Measurements from ENCODE around the gene SELENOI. TPM values are rescaled to one million over a fixed set of nuclear protein-coding genes. Genes with fewer than 3 reads are reported as not detected.

Gene SELENOI
- total and polyA plus RNA-seq, 8 donors, result 0.92 to 60.8 (median 4.5) TPM

DNA sequence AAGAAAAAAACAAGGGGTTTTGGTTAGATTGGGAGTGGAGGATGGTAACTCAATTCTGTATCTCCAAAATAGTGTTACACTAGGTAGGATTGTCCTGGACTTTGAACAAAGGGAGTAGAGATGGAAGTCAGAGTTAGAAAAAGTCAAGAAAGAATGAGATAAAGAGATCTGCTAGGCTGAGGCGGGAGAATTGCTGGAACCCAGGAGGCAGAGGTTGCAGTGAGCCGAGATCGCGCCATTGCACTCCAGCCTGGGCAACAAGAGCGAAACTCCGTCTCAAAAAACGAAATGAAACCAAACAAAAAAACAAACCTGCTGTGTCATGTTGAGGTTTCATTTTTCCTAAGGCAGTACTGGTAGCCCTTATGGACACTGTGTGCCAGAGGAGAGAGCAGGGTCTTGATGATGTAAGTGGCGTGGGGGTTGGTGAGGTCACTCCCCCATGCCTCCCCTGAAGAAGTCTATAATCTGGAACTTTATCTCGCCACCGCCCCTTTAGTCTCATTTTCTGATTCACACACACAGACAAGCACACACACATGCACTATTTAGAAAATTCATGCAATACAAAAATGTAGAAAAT lies 66.2 kb downstream of the SELENOI start:
- no peaks in the 10 kb centered on the region for H3K9me3 ChIP-seq
- H3K27ac ChIP-seq, result no peak overlapping the region
- intact Hi-C loops (cut with DNase I; ENCODE audit: low total_unique reads), result no loop called here
- H3K27me3 ChIP-seq, result peaks cover 0 to 16% (median 0%) of the 10 kb centered on the region in 3 donors
- 57 to 71% (median 64%) methylated on average over 10 of the region's 10 CpGs for WGBS, 5 donors
- H3K4me3 ChIP-seq, result peak overlapping the region in 2 of 4 donors; percentile 23 to 31
- no peak for DNase-seq
- no peaks in the 10 kb centered on the region for H3K4me1 ChIP-seq
- TF ChIP-seq POLR2A (IDR thresholded peaks at IDR 0.05) (no peak), EP300 (IDR thresholded peaks at IDR 0.05) (no peak), POLR2AphosphoS5 (IDR thresholded peaks at IDR 0.05) (no peak)
- TF ChIP-seq, protein P1, sequence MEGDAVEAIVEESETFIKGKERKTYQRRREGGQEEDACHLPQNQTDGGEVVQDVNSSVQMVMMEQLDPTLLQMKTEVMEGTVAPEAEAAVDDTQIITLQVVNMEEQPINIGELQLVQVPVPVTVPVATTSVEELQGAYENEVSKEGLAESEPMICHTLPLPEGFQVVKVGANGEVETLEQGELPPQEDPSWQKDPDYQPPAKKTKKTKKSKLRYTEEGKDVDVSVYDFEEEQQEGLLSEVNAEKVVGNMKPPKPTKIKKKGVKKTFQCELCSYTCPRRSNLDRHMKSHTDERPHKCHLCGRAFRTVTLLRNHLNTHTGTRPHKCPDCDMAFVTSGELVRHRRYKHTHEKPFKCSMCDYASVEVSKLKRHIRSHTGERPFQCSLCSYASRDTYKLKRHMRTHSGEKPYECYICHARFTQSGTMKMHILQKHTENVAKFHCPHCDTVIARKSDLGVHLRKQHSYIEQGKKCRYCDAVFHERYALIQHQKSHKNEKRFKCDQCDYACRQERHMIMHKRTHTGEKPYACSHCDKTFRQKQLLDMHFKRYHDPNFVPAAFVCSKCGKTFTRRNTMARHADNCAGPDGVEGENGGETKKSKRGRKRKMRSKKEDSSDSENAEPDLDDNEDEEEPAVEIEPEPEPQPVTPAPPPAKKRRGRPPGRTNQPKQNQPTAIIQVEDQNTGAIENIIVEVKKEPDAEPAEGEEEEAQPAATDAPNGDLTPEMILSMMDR (IDR thresholded peaks at IDR 0.05), result no peak
- no peaks in the 10 kb centered on the region for H3K36me3 ChIP-seq

DNA sequence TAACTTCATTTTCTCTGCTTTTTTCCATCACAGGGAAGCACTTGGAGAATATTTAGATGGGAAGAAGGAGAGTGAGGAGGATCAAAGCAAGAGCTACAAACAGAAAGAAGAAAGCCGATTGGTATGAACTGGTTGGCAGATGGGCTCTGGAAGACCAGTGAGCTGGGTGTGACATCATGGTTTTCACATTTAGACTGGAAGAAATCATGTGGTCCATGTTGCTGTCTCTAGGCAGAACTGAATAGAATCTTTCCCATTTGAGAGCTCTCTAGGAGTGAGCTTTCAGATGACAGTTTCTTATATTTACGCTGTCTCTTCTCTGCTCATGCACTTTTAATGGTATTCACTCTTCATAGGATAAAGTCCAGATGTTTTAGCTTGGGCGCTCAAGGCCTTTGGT lies 68.4 kb downstream of the SELENOI start:
- TF ChIP-seq POLR2A (IDR thresholded peaks at IDR 0.05) (no peak), EP300 (IDR thresholded peaks at IDR 0.05) (no peak), POLR2AphosphoS5 (IDR thresholded peaks at IDR 0.05) (no peak)
- TF ChIP-seq, protein P1 (IDR thresholded peaks at IDR 0.05), result no peak
- intact Hi-C loops (cut with DNase I; ENCODE audit: low total_unique reads), result no loop called here
- Histone ChIP-seq H3K36me3 (no peaks in the 10 kb centered on the region), H3K27ac (no peak overlapping the region), H3K4me1 (no peaks in the 10 kb centered on the region), H3K4me3 (no peak overlapping the region), H3K9me3 (no peaks in the 10 kb centered on the region), H3K27me3 (no peaks in the 10 kb centered on the region)
- DNase-seq, result peak in 1 of 2 donors; percentile 33
- 88 to 96% (median 92%) methylated on average over 3 of the region's 3 CpGs for WGBS, 5 donors

DNA sequence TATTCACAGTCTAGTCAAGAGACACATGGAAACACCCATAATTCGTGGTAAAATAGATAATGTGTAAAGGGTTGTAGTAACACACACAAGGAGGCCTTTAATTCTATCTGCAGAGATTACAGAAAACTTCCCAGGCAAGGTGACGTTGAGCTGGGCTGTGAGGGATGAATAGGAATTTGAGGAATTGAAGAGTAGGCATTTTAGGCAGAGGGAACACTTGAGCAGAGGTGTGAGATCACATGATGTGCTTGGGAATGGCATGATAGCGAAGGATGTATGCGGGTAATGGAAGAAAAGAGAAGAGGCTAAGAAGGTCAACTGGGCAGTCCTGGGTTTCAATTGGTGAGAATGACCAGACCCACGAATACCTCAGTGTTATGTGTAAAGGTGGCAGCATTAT lies 76.0 kb downstream of the SELENOI start:
- no peaks in the 10 kb centered on the region for H3K4me1 ChIP-seq
- no peaks in the 10 kb centered on the region for H3K27me3 ChIP-seq
- no peaks in the 10 kb centered on the region for H3K9me3 ChIP-seq
- WGBS, 5 donors, result 79 to 86% (median 80%) methylated on average over 5 of the region's 5 CpGs
- no peak for DNase-seq
- intact Hi-C loops (cut with DNase I; ENCODE audit: low total_unique reads), result no loop called here
- no peak overlapping the region for H3K4me3 ChIP-seq
- H3K27ac ChIP-seq, result no peak overlapping the region
- H3K36me3 ChIP-seq, result no peaks in the 10 kb centered on the region
- TF ChIP-seq, protein P1 (IDR thresholded peaks at IDR 0.05), result no peak
- TF ChIP-seq POLR2AphosphoS5 (IDR thresholded peaks at IDR 0.05), result no peak
- TF ChIP-seq POLR2A (IDR thresholded peaks at IDR 0.05), result no peak
- no peak for TF ChIP-seq EP300 (IDR thresholded peaks at IDR 0.05)

DNA sequence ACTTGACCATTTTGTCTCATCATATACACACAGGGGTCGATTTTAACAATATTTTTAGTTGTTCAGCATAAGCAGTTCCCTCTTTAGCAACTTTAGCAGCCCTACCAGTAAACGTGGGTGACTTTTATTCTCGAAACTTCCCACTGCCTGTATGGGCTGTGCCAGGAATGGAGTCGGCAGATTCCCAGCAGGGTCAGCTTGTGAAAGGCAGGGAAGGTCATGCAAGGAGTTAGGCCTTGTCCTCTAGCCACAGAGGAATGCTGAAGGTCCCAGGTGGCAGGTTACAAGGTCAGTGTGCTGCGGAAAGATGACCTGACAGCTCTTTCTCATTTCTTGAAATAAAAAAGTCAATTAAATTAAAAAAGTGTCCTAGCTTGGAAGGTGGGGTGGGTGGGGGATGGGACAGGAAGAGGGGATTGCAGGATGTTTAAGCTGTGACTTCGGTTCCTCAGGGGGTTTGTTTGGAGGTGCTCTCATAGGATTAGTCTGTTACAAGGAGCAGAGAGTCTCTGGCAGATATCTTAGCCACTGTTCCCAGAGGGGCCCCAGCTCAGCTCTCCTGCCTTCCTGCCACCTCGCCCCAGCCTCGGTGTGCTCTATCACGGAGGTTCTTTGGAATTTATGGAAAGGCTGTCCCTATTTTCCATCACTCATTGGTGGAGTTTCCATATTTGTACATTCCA lies 77.1 kb downstream of the SELENOI start:
- Histone ChIP-seq H3K9me3 (no peaks in the 10 kb centered on the region), H3K4me3 (no peak overlapping the region), H3K27ac (no peak overlapping the region), H3K36me3 (no peaks in the 10 kb centered on the region), H3K4me1 (no peaks in the 10 kb centered on the region), H3K27me3 (no peaks in the 10 kb centered on the region)
- no peak for DNase-seq
- no peak for TF ChIP-seq EP300 (IDR thresholded peaks at IDR 0.05)
- TF ChIP-seq POLR2A (IDR thresholded peaks at IDR 0.05), result no peak
- TF ChIP-seq, protein P1 (IDR thresholded peaks at IDR 0.05), result no peak
- no peak for TF ChIP-seq POLR2AphosphoS5 (IDR thresholded peaks at IDR 0.05)
- 47 to 58% (median 55%) methylated on average over 9 of the region's 9 CpGs for WGBS, 5 donors
- intact Hi-C loops (cut with DNase I; ENCODE audit: low total_unique reads), result no loop called here
